A673 (cell line): ENCODE data around the gene NSUN6.

ENCODE experiments used
- CTCF ChIP-seq: fragments of 300-800, 200-600 bp; sonication (generic); conservative IDR thresholded peaks from 2 replicates; pipeline ENCODE4 v1.5.1; 2017; ENCODE audit warnings: low read depth, mild to moderate bottlenecking, antibody characterized with exemption, low read length, moderate library complexity, mixed read lengths
- EZH2 ChIP-seq: fragments of 200-600 bp; sonication (generic); IDR thresholded peaks from 2 replicates; pipeline ENCODE4 v1.6.1; 2017; ENCODE audit warnings: borderline replicate concordance, low read depth, mild to moderate bottlenecking, mixed read lengths, antibody characterized with exemption, low read length; ENCODE audit not compliant: poor library complexity, severe bottlenecking

- TF ChIP-seq CTCF (no peak), EZH2 (no peak)
Observed at GRCh38 chr10:18683427-18683826, 32.0 kb upstream of the NSUN6 start.
